HG02642 (cell line): ENCODE data around the gene RAD18.
A peak's percentile ranks its signal among the peaks of the same experiment; 100 is the strongest.

ENCODE experiments used
- ATAC-seq: cut with Tn5 transposase; IDR thresholded peaks from one replicate; pipeline ENCODE4 v1.9.1; 2021; ENCODE audit warnings: mild to moderate bottlenecking; ENCODE audit not compliant: unreplicated experiment, poor library complexity

RAD18 gene

GRCh38 chr3:8986741-8987140 lies 23.5 kb upstream of the RAD18 start:
- ATAC-seq = no peak

GRCh38 chr3:8985876-8986275 lies 22.6 kb upstream of the RAD18 start:
- no peak for ATAC-seq

GRCh38 chr3:8985411-8985831 lies 22.1 kb upstream of the RAD18 start:
- no peak for ATAC-seq

- no peak for ATAC-seq
Measured at GRCh38 chr3:8984526-8984925, 21.3 kb upstream of the RAD18 start.

GRCh38 chr3:8984081-8984480 lies 20.8 kb upstream of the RAD18 start:
- ATAC-seq = no peak

GRCh38 chr3:8983591-8983990 lies 20.3 kb upstream of the RAD18 start:
- ATAC-seq = no peak

- ATAC-seq = no peak
Measured at GRCh38 chr3:8983026-8983425, 19.8 kb upstream of the RAD18 start.

- ATAC-seq = no peak
Measured at GRCh38 chr3:8982509-8982908, 19.2 kb upstream of the RAD18 start.

GRCh38 chr3:8981700-8982099 lies 18.4 kb upstream of the RAD18 start:
- no peak for ATAC-seq

- ATAC-seq = no peak
Measured at GRCh38 chr3:8981296-8981695, 18.0 kb upstream of the RAD18 start.

GRCh38 chr3:8980756-8981257 lies 17.5 kb upstream of the RAD18 start:
- ATAC-seq = no peak

GRCh38 chr3:8979262-8979661 lies 16.0 kb upstream of the RAD18 start:
- ATAC-seq = no peak

GRCh38 chr3:8978551-8978950 lies 15.3 kb upstream of the RAD18 start:
- ATAC-seq = no peak

GRCh38 chr3:8976540-8977182 lies 13.4 kb upstream of the RAD18 start:
- ATAC-seq = no peak

- no peak for ATAC-seq
Measured at GRCh38 chr3:8975081-8976020, 12.1 kb upstream of the RAD18 start.

- ATAC-seq = no peak
Measured at GRCh38 chr3:8974458-8974857, 11.2 kb upstream of the RAD18 start.

GRCh38 chr3:8972639-8973038 lies 9.4 kb upstream of the RAD18 start:
- ATAC-seq = peak; percentile 63

GRCh38 chr3:8970971-8971589 lies 7.8 kb upstream of the RAD18 start:
- no peak for ATAC-seq

- ATAC-seq = no peak
Measured at GRCh38 chr3:8969241-8969640, 6.0 kb upstream of the RAD18 start.

- no peak for ATAC-seq
Measured at GRCh38 chr3:8968375-8968882, 5.2 kb upstream of the RAD18 start.

GRCh38 chr3:8967553-8967952 lies 4.3 kb upstream of the RAD18 start:
- no peak for ATAC-seq
